ENCODE measurements around the gene CHCHD6.

GRCh38 chr3:126944089-126944965 is 240.3 kb downstream of the CHCHD6 start:
- TF ChIP-seq CTCF (IDR thresholded peaks at IDR 0.05; ENCODE audit: low read depth, low read length) (no peak), EZH2phosphoT487 (IDR thresholded peaks at IDR 0.05; ENCODE audit: low read depth) (no peak)
